PFSK-1 (cell line): ENCODE results near the gene HIPK2.

ENCODE experiments used
- FOXP2 ChIP-seq: optimal IDR thresholded peaks from 2 replicates; pipeline ENCODE3; 2011; ENCODE audit warnings: borderline replicate concordance, control low read depth, inconsistent platforms; ENCODE audit not compliant: insufficient read depth; ENCODE audit errors: extremely low read length, extremely low read depth
- POLR2AphosphoS5 ChIP-seq: IDR thresholded peaks from 2 replicates; pipeline ENCODE4 v1.6.1; 2012; ENCODE audit warnings: low read depth, mild to moderate bottlenecking, control low read depth, low read length, moderate library complexity
- SIN3A ChIP-seq: IDR thresholded peaks from 2 replicates; pipeline ENCODE4 v1.6.1; 2012; ENCODE audit warnings: mild to moderate bottlenecking, low read length, moderate library complexity, borderline replicate concordance; ENCODE audit not compliant: insufficient read depth
- TAF1 ChIP-seq: IDR thresholded peaks from 2 replicates; pipeline ENCODE4 v1.6.1; 2012; ENCODE audit warnings: low read length, control low read depth, borderline replicate concordance; ENCODE audit not compliant: insufficient read depth
- TF ChIP-seq, protein P1 (sequence below), 2 experiments: IDR thresholded peaks; 2 replicates each; pipeline versions ENCODE4 v1.6.1 to v1.8.0; 2011 to 2012; ENCODE audit warnings: low read depth in 2 of 2, low read length in 2 of 2, control low read depth in 1 of 2, inconsistent platforms in 1 of 2, mild to moderate bottlenecking in 1 of 2, moderate library complexity in 1 of 2; ENCODE audit not compliant: insufficient read depth in 1 of 2

HIPK2 gene

DNA sequence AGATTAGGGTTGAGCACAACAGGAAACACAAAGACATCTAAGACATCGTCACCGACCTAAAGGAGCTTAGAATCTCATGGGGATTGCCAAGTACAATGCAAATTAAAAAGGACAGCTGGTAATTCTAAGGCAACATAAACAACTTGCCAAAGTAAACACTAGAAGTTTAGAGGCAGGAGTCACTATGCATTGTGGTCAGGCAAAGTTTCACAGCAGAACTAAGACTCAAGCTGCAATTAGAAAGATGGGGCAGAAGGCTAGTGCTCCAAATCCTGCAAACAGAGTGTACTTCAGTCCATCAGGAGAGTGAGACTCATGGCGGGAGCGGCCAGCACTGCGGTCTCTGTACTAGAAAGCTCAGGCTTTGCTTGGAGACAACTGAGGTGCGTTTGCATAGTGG lies 52.7 kb downstream of the HIPK2 start:
- TF ChIP-seq, protein P1, sequence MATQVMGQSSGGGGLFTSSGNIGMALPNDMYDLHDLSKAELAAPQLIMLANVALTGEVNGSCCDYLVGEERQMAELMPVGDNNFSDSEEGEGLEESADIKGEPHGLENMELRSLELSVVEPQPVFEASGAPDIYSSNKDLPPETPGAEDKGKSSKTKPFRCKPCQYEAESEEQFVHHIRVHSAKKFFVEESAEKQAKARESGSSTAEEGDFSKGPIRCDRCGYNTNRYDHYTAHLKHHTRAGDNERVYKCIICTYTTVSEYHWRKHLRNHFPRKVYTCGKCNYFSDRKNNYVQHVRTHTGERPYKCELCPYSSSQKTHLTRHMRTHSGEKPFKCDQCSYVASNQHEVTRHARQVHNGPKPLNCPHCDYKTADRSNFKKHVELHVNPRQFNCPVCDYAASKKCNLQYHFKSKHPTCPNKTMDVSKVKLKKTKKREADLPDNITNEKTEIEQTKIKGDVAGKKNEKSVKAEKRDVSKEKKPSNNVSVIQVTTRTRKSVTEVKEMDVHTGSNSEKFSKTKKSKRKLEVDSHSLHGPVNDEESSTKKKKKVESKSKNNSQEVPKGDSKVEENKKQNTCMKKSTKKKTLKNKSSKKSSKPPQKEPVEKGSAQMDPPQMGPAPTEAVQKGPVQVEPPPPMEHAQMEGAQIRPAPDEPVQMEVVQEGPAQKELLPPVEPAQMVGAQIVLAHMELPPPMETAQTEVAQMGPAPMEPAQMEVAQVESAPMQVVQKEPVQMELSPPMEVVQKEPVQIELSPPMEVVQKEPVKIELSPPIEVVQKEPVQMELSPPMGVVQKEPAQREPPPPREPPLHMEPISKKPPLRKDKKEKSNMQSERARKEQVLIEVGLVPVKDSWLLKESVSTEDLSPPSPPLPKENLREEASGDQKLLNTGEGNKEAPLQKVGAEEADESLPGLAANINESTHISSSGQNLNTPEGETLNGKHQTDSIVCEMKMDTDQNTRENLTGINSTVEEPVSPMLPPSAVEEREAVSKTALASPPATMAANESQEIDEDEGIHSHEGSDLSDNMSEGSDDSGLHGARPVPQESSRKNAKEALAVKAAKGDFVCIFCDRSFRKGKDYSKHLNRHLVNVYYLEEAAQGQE (IDR thresholded peaks at IDR 0.05; ENCODE audit: insufficient read depth in 1 of 2, low read depth in 2 of 2, low read length in 2 of 2): no peak
- no peak for TF ChIP-seq FOXP2
- no peak for TF ChIP-seq POLR2AphosphoS5
- TF ChIP-seq SIN3A: no peak
- TF ChIP-seq TAF1: no peak

DNA sequence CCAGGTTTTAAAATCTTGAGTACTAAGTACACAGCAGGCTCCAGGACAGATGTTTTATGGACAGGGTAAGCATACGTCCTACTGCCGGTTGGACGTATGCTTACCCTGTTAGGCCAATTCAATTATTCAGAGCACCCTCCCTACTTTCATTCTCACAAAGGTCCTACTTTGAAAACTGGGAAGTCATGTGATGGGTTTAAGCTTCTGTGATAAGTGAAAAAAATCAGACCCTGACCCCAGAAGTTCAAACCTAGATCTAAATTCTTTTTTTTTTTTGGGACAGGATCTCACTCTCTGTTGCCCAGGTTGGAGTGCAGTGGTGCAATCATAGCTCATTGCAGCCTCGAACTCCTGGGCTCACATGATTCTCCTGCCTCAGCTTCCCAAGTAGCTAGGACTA lies 55.2 kb downstream of the HIPK2 start:
- TF ChIP-seq SIN3A: no peak
- TF ChIP-seq, protein P1 (IDR thresholded peaks at IDR 0.05; ENCODE audit: insufficient read depth in 1 of 2, low read depth in 2 of 2, low read length in 2 of 2): no peak
- TF ChIP-seq POLR2AphosphoS5: no peak
- no peak for TF ChIP-seq FOXP2
- no peak for TF ChIP-seq TAF1

DNA sequence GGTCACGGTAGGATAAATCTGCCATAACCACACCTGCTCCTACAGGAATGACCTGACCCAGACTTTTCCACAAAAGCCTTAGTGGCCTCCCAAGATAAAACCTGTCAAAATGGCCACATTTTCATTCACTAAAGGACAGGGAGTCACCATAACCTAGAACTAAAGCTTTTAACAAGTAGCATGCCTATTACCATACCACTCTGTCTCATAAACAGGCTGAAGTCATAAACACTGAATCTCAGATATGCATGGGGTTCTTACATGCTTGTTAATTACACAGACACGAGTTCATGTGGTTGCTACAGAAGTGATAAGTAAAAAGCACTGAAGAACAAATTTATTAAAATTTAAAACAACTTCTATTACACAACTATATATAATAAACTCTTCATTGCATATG lies 56.0 kb downstream of the HIPK2 start:
- TF ChIP-seq SIN3A: no peak

DNA sequence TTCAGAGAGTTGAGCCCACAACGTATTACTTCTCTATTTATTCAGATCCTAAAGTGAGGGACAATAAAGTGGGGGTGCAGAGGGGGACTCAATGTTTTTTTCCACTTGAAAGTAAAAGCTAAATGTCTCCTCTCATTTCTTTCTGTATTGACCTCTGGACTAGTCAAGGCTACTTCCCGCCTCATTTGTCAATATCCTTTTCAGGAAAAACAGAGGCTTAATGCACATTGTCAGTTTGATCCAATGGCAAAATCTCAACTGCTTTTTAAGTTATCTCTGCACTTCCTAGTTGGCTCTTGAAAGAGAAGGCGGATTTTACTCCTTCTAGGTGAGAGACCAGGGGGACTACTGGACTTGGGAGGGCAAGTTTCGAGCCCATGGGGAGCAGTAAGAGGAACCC lies 56.4 kb downstream of the HIPK2 start:
- no peak for TF ChIP-seq POLR2AphosphoS5
- no peak for TF ChIP-seq SIN3A
- TF ChIP-seq, protein P1 (IDR thresholded peaks at IDR 0.05; ENCODE audit: insufficient read depth in 1 of 2, low read depth in 2 of 2, low read length in 2 of 2): no peak
- no peak for TF ChIP-seq FOXP2
- TF ChIP-seq TAF1: no peak

DNA sequence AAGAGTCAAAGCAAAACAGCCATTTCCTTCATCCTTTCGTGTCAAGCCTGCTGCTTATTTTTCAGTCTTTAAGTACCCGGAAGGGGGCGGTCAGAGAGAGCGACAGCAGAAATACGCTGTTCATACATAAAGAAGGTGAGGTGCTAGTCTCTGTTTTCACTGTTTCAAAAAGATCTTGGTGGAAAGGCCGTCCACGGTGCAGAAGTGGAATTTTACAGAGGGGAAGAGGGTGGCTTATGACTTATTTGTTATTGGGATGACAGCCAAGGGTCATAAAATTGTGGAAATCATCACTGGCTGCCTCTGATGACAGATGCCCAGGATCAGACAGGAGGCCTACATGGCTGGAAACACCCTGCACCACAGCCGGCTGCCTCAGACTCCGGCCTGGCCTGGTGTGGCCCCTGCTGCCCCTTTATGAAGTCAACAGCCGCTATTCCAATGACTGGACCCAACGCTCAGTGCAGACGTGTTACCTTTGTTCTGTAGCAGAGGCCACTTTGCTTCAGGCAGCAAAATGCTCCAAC lies 57.0 kb downstream of the HIPK2 start:
- TF ChIP-seq, protein P1 (IDR thresholded peaks at IDR 0.05; ENCODE audit: insufficient read depth in 1 of 2, low read depth in 2 of 2, low read length in 2 of 2): no peak
- no peak for TF ChIP-seq TAF1
- no peak for TF ChIP-seq SIN3A
- no peak for TF ChIP-seq POLR2AphosphoS5
- TF ChIP-seq FOXP2: no peak

DNA sequence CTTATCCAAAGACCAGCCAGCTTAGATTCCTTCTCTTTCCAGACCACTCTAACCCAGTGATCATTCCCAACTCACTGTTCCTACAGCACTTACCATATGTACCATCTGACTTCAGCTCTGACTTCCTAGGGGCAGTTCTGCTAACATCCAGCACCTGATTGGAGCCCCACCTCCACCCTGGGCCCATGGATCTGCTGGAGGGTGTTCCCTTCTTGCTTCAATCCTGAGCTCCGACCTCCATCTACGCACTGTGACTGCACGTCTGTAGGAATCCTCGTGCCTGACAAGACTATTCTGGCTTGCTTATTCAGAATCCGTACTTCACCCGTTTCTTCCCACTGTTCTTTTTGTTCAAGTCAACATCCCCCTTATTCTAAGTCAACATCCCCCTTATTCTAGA lies 57.6 kb downstream of the HIPK2 start:
- TF ChIP-seq POLR2AphosphoS5 (no peak), TAF1 (no peak), FOXP2 (no peak), SIN3A (no peak)
- TF ChIP-seq, protein P1 (IDR thresholded peaks at IDR 0.05; ENCODE audit: insufficient read depth in 1 of 2, low read depth in 2 of 2, low read length in 2 of 2): no peak
